Activated CD8-positive, alpha-beta memory T cell treated with anti-CD3 and anti-CD28 coated beads for 36 hours (primary cell): ENCODE measurements around the gene PTGS2. TPM values are rescaled to one million over a fixed set of nuclear protein-coding genes. Genes with fewer than 3 reads are reported as not detected.

ENCODE experiments used
- CTCF ChIA-PET: fragments of 350-600 bp; sonication (Branson Sonifier 250); formaldehyde crosslinking; loops from one replicate; lab custom pipeline; 2021; ENCODE audit warnings: antibody characterized with exemption; lab: Charles Lee
- POLR2A ChIA-PET: fragments of 350-600 bp; sonication (Branson Sonifier 250); formaldehyde crosslinking; loops from one replicate; lab custom pipeline; 2021; ENCODE audit warnings: antibody characterized with exemption; lab: Charles Lee
- total RNA-seq, 2 experiments: library from RNA; stranded (reverse); gene quantifications; one replicate each; pipeline ENCODE4 v1.2.3, GENCODE V29; 2021

PTGS2 gene
- total RNA-seq, 2 experiments from 2014 or later, result 1.1 to 1.2 TPM

DNA sequence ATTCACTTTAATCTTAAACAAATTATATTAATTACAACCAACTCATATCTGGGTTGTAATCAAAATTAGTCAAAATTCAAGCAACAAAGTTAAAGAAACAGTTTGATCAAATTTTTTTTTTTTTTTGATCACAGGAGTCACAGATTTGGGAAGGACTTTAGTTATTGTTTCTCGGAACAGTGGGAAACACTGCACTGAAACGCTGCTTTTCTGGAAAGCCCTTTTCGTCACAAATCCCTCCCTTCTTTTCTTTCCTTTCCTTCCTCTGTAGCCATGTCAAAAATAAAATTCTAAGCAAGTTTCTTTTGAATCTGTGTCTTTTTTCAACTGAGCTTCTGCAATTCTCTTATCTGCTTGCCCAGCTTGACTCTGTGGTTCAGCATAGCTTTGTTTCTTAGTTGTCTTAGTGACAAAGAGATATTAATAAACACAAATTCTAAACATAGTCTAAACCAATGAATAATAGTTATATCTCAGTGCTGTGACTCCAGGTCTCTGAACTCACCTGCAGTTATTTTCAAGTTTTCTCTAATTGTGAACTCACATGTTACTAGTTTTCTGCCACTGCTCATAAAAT lies 53.8 kb downstream of the PTGS2 start:
- ChIA-PET POLR2A (no interaction called here), CTCF (no interaction called here)

GRCh38 chr1:186623551-186623950 lies 56.7 kb downstream of the PTGS2 start:
- POLR2A ChIA-PET, result no interaction called here
- CTCF ChIA-PET, result no interaction called here

Other genes starting within 250 kb of the PTGS2 start
- gene PDC, start 219.3 kb downstream of the PTGS2 start, total RNA-seq, result not detected
- gene PLA2G4A, start 148.5 kb upstream of the PTGS2 start, total RNA-seq, result under 1 TPM; 0.78 to 0.94 TPM